RWPE1 (cell line): ENCODE data around the gene ASPSCR1.

Source experiments
- CTCF ChIA-PET: fragments of 350-600 bp; sonication (Branson Sonifier 250); formaldehyde crosslinking; extraction: SDS; loops from one replicate; lab custom pipeline; 2021; lab: Yijun Ruan, JAX
- POLR2A ChIA-PET: fragments of 400-600 bp; formaldehyde crosslinking; extraction: SDS; loops from one replicate; lab custom pipeline; 2020; ENCODE audit warnings: antibody characterized with exemption; ENCODE audit not compliant: low non-redundant PET; lab: Yijun Ruan, JAX
- DNase-seq: peaks from one replicate; pipeline ENCODE4 v3.0.0; 2012; ENCODE audit warnings: low spot score
- H3K27ac ChIP-seq: fragments of 450-650 bp; 2 replicates; pipeline ENCODE4 v1.5.1; 2017
- TF ChIP-seq, protein P1 (sequence below): fragments of 450-650 bp; conservative IDR thresholded peaks from 2 replicates; pipeline ENCODE4 v1.5.1; 2017; ENCODE audit warnings: low read depth, mild to moderate bottlenecking

The ASPSCR1 gene

DNA sequence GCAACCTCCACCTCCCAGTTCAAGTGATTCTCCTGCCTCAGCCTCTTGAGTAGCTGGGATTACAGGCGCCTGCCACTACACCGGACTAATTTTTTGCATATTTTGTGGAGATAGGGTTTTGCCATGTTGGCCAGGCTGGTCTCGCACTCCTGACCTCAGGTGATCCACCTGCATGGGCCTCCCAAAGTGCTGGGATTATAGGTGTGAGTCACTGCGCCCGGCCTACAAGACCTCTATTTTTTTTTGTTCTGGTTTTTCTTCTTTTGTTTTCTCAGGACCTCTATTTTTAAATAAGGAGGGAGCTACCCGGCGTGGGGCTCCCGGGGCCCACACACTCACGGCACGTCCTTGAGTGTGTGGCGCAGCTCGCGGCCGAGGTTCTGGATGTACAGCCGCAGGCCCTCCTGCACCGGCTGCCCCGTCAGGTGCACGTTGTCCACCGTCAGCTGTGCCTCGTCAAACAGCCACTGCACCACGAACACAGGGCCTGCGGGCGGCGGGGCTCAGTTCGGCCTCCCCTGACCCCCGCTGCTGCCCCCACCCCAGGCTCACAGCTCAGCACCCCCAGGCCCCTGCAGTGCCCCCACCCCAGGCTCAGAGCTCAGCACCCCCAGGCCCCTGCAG lies 22.3 kb upstream of the ASPSCR1 start:
- 0 out of 2 replicates have a peak overlapping the region, but pooled peaks have one; percentile 8 for H3K27ac ChIP-seq
- ChIA-PET POLR2A (interaction anchor here (0.6 kb wide), 1 partner anchor 42 kb away, joined by 4 read pairs; no protein-coding TSS in a partner anchor), CTCF (interaction anchor here (0.7 kb wide), 1 partner anchor 31 kb away, joined by 5 read pairs; no protein-coding TSS in a partner anchor)
- no peak for DNase-seq
- TF ChIP-seq, protein P1, sequence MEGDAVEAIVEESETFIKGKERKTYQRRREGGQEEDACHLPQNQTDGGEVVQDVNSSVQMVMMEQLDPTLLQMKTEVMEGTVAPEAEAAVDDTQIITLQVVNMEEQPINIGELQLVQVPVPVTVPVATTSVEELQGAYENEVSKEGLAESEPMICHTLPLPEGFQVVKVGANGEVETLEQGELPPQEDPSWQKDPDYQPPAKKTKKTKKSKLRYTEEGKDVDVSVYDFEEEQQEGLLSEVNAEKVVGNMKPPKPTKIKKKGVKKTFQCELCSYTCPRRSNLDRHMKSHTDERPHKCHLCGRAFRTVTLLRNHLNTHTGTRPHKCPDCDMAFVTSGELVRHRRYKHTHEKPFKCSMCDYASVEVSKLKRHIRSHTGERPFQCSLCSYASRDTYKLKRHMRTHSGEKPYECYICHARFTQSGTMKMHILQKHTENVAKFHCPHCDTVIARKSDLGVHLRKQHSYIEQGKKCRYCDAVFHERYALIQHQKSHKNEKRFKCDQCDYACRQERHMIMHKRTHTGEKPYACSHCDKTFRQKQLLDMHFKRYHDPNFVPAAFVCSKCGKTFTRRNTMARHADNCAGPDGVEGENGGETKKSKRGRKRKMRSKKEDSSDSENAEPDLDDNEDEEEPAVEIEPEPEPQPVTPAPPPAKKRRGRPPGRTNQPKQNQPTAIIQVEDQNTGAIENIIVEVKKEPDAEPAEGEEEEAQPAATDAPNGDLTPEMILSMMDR: no peak

DNA sequence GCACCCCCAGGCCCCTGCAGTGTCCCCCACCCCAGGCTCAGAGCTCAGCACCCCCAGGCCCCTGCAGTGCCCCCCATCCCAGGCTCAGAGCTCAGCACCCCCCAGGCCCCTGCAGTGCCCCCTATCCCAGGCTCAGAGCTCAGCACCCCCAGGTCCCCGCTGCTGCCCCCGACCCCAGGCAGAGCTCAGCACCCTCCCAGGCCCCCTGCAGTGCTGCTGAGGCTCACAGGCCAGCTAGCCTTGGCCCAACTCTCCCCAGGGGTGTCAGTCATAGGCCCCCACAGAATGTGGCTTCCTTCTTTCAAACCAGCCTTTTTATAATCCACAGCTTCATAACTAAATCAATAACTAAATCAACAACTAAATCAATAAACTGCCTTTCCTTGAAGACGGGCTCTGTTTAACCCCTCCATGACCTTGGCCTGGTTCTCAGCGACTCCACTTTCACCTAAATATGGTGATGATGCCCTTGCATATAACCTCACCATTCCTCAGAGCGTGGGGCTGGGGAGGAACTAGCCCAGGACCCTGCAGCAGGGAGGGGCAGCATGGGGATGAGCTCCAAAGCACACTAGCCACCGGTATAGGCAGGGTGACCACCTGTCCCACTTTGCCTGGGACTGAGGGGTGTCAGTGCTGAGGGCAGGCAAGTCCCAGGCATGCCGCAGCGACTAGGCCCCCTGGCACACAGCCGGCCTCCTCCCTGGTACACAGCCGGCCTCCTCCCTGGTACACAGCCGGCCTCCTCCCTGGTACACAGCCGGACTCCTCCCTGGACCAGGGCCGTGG lies 21.5 kb upstream of the ASPSCR1 start:
- TF ChIP-seq, protein P1: no peak
- CTCF ChIA-PET: interaction anchor here (0.7 to 1.0 kb wide), 2 partner anchors 32 to 65 kb away, joined by 3 to 5 read pairs; no protein-coding TSS in a partner anchor
- POLR2A ChIA-PET: interaction anchor here (0.6 kb wide), 2 partner anchors 20 to 43 kb away, joined by 3 to 4 read pairs; no protein-coding TSS in a partner anchor

DNA sequence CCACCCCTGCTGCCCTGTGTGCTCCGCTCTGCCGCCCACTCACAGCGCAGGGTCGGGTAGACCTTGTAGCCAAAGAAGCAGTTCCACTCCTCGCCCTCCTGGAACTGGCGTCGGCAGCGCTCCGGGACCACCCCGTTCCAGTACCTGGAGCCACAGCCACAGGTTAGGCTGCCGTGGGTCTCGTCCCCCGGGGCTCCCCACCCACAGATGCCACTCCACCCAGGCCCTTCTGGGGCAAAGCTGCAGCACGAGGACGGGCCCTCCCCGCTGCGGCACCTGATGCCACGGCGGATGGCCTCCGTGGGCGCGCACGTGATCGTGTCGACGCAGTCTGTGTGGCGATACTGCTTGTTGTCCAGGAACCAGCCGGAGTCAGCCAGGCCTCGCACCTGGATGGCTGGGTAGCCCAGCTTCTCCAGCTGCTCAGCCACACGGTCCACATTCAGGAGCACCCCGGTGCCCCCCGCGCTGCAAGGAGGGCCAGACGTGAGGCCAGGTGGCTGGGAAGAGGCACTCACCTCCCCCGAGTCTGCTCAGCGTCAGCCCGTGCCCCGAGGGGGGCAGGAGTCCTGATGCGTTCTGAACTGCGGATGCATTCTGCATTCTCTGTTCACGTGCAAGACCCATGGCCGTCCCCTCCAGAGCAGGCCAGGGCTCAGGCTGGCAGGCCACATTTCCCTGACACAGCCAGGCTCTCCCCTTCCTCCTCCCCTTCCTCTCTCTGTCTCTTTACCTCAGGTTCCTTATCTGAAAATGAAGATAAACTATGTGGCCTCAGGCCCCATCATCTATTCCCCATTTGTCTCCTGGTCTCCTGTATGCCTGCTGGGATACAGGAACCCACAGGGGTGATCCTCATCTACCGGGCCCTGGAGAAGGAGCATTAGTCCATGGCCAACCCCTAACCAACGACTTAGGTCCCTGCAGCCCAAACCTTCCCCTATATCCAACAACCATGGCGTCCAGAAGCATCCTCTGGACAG lies 20.5 kb upstream of the ASPSCR1 start:
- TF ChIP-seq, protein P1: no peak
- no peak overlapping the region for H3K27ac ChIP-seq
- ChIA-PET POLR2A (no interaction called here), CTCF (interaction anchor here (0.7 to 1.0 kb wide), 2 partner anchors 20 to 64 kb away, joined by 3 to 6 read pairs; no protein-coding TSS in a partner anchor)
- no peak for DNase-seq

More for the DNA sequence above, 21.5 kb upstream of the ASPSCR1 start:
- H3K27ac ChIP-seq: no peak overlapping the region
- DNase-seq: no peak

DNA sequence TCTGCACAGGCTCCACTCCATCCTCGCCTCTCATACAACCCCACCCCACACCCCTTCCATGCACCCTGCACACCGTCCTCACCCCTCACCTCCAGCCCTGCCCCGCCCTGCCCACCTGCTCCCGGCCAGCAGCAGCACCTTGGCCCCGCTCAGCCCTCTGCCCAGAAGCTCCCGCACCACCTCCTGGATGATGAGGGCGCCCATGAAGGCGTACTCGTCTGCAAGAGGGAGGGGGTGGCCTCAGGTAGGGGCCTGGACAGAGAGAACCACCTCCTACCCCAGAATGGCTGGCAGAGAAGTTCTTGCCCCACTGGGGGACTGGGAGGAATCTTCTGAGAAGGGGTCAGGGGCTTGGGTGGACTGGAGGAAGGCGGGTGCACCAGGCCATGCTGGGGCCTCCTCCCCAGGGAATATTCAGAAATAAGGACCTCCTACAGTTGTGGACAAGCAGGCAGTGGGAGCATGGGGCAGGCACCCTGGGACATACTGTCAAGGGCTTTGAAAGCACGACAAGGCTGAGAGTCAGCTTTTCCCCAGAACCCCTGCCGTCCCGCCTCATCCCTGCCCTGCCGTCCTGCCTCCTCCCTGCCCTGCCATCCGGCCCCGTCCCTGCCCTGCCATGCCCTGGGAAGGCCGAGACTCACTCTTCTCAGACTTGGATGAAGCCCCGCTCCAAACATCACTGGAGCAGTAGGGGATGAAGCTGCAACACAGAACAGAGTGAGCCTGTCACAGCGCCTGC lies 19.6 kb upstream of the ASPSCR1 start:
- TF ChIP-seq, protein P1: no peak
- ChIA-PET CTCF (interaction anchor here (0.7 kb wide), 2 partner anchors 21 to 30 kb away, joined by 3 to 6 read pairs; no protein-coding TSS in a partner anchor), POLR2A (no interaction called here)
- no peak for DNase-seq
- no peak overlapping the region for H3K27ac ChIP-seq

DNA sequence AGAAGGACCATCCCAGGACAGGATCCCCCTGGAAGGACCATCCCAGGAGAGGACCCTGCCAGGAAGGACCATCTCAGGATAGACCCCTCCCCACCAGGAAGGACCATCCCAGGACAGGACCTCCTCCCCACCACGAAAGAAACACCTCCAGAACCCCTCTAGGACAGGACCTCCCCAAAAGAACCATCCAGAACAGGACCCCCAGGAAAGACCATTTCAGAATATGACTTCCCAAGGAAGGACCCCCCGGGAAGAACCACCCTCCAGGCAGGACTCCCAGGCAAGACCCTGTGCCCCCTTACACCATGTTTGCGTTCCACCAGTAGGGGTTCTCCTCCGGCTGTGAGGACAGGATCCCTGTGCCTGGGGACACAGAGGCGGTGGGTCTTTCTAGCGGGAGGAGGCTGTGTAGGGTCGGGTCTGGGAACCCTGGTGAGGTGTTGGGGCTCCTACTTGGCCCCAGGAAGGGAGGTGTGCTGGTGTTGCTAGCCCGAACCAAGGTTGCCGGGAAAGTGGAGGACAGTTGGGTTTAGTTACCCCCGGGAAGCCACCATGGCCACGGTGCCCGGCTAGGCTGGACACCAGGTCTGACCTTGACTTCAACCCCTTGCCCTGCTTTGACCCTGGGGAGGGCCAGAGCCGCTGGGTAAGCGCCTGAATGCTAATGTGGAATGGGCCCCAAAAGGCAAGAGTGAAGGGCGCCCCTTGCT lies 18.6 kb upstream of the ASPSCR1 start:
- TF ChIP-seq, protein P1: no peak
- DNase-seq: no peak
- POLR2A ChIA-PET: interaction anchor here (1.0 kb wide), 1 partner anchor 61 kb away, joined by 4 read pairs; no protein-coding TSS in a partner anchor
- CTCF ChIA-PET: interaction anchor here (0.5 to 3.2 kb wide), 32 partner anchors 8 to 1950 kb away, joined by 3 to 128 read pairs (median 4); partner anchors contain the start of genes CENPX, LRRC45 and RAC3
- no peak overlapping the region for H3K27ac ChIP-seq
